Activated CD4-positive, alpha-beta T cell treated with anti-CD3 and anti-CD28 coated beads, Interleukin-2, amount 50 U/mL, for 1 hour (primary cell): ENCODE data around the gene GPR151.
"Not testable (repeated sequence)": the region's sequence is repeated elsewhere in the genome, so short reads cannot be mapped to it uniquely, and the experiment has no call there.

Source experiments
- DNase-seq: peaks from one replicate; pipeline ENCODE4 v3.0.0-alpha.2; 2020

The GPR151 gene

DNA sequence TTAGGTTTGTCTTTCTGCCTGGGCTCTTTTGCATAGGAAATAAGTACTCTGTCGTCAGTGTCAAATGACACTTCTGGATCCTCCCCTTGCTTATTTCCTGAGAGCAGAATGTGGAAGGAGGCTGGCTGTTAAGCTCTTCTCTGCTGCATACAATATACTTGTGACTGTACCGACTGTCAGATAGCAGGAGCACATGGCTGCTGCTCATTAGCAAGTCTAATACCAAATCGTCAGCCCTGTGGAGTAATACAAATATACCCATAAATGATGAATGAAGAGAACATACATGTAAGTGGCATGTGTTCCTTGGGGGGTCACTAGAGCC, at the start of gene GPR151:
Gene GPR151 (minus strand): TSS at position 40 of the 325 bp plus-strand sequence. CDS start 77 bp downstream, outside the sequence.
- DNase-seq = no peak

DNA sequence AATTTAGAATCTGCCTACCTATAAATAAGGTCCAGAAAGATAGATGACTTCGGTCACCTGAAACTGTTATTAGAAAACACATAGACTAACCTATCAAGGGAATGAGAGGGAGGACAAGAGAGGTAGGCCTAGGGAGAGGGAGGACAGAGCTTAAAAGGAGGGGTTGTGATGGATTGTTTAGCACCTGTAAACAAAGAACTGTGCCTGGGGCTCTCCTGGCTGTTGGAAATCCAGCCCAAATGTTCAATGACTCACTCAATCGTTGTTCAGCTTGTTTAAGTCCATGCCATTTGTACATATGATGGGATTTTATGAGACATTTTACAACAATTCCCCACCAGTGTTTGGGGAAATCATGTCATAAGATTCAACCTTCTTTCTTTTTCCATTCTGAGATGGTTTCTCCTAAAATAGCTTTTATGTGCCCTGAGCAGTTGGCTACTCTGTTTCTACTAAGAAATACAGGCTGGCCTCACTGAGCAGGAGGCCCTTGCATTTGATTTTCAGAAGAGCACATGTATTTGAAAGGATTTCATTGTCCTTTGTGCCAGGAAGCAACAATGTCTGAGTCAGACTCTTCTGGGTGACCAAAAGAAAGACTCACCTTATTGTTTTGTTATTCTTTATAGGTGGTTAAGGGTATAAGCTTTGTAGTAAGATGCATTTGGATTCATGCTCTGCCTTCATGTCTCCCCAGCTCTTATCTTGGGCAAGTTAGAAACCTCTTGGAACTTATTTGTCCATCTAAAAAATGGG, 48.2 kb upstream of the GPR151 start:
- no peak for DNase-seq

DNA sequence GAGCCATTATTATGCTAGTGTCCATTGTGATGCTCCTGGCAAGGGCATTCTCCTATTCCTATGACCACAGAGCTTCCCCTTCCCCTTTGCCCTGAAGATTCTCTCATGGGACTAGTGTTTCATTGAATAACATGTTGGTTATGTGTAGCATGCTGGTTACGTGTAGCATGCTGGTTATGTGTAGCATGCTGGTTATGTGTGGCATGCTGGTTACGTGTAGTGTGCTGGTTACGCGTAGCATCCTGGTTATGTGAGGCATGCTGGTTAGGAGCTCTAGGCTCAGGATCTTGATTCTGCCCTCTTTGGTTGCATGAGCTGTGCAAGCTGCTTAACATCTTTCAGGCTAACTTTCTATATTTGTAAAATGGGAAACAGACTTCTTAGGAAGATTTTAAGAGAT, 46.5 kb upstream of the GPR151 start:
- DNase-seq = no peak

DNA sequence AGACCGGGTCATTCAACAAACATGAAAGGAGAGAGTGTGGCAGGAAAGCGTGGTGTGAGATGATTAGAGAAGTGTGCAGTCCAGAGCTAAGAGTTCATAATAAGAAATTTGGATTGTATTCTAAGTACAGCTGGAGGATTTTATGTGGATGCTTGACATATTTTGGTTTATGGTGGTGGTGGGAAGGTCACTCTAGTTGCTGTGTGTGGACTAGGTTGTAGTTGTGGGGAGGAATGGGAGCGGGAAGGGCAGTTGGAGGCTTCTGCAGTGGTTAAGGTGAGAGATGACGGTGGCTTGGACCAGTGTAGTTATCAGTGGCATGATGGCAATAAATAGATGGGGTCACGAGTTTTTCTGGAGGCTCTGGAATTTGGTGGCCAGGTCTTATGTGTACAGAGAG, 45.7 kb upstream of the GPR151 start:
- no peak for DNase-seq

DNA sequence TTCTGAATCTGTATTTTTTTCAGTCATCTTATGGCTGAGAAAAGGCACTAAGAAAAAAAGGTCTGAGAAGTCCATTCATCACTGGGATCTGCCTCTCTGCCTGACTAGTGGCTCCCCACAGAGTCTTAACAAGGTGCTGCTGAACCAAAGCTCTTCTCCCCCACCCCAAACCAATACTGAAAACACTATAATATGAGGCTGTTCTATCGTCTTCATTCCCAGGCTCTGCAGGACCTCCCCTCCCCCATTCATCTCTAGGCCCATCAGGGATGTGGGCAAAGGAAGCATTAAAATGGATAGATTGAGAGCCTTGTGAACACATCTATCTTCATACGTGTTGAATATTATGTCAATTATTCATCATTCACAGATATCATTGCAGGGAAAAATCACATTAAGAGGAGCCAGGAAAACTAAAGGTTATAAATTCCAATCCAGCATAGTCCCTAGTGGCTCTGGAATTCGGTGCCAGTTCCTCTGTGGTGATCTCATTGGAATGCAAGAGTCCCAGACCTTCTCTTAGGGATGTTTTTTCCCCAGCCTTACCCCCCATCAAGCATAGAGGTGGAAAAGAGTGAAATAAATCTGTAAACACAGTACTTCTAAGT, 44.3 kb upstream of the GPR151 start:
- DNase-seq = no peak

DNA sequence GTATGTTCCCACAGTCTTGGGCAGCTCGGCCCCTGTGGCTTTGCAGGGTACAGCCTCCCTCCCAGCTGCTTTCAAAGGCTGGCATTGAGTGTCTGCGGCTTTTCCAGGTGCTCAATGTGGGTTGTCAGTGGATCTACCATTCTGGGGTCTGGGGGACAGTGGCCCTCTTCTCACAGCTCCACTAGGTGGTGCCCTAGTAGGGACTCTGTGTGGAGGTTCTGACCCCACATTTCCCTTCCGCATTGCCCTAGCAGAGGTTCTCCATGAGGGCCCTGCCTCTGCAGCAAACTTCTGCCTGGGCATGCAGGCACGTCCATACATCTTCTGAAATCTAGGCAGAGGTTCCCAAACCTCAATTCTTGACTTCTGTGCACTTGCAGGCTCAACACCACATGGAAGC, 40.9 kb upstream of the GPR151 start:
- not testable (repeated sequence) for DNase-seq

DNA sequence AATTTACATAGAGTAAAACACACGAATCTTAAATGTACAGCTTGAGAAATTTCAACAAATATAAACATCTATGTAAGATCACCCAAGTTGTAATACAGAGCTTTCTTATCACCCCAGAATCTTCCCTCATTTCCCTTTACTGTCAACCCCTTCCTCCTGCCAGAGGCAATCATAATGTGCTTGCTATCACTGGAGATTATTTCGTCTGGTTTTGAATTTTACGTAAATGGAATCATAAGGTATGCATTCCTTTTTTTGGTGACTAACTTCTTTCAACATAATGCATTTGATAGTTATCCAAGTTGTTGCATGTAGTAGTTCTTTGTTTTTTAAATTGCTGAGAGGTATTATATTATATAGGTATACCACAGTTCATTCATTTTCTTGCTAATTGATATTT, 37.5 kb upstream of the GPR151 start:
- DNase-seq = no peak

DNA sequence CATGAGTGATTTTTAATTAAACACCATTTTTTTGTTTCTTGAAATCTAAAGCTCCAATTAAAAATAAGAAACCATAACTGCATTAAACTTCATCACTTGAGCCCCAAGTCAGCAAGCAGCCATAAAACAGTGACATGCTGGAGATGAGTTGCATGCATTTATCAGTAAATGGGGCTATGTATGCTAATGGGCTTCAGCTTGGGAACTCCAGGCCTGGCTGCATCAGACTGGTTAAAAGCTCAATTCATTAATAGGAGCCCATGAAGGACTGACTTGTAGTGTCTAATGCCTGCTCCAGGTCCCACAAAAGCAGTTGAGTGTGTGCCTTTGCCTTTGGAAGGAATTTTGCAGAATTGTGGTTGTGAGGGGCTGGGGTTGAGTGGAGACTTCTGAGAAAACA, 33.6 kb upstream of the GPR151 start:
- no peak for DNase-seq

DNA sequence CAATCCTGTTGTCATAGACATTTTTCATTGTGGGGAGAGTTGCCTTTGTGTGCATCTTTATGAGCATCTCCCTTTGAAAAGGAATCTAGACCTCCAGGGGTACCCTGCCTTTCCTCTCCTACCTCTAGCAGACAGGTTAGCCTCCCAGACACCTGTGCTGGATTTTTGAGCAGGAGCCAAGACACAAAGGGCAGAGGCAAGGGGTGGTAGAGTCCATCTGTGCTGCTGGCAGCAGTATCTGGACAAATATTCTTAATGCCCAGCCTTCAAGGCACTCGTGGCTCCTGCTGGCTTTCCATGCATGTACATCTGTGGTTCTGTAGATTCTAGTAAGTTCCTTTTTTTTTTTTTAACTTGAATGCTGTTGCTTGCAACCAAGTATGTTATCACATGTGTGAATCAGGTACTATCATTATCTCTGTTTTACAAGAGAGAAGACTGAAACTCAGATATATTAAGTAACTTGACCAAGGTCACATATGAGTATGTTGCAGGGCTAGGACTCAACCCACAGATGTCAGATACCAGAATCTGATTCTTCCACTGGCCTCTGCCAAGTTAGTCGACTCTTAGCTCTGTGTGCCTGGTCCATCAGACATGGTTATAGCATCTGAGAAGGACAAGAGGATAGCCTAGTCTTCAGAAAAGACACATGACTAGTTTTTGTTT, 32.9 kb upstream of the GPR151 start:
- DNase-seq = no peak

DNA sequence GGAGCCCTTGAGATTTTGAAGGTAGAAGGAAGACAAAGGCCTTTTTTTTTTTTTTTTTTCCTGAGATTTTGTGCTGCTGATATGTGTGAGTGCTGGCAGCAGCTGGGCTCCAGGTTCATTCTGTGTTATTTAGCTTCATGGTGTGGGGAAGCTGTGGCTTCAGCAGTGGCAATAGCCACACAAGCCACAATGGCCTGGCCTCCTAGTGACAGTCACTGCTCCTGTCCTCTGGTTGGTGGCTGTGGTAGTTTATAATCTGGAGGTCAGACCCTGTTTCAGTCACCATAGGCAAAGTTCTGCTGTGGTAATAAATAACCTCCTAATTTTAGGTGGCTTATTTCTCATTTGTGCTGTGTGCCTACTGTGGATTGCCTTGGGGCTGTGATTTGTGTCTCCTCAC, 28.2 kb upstream of the GPR151 start:
- no peak for DNase-seq

DNA sequence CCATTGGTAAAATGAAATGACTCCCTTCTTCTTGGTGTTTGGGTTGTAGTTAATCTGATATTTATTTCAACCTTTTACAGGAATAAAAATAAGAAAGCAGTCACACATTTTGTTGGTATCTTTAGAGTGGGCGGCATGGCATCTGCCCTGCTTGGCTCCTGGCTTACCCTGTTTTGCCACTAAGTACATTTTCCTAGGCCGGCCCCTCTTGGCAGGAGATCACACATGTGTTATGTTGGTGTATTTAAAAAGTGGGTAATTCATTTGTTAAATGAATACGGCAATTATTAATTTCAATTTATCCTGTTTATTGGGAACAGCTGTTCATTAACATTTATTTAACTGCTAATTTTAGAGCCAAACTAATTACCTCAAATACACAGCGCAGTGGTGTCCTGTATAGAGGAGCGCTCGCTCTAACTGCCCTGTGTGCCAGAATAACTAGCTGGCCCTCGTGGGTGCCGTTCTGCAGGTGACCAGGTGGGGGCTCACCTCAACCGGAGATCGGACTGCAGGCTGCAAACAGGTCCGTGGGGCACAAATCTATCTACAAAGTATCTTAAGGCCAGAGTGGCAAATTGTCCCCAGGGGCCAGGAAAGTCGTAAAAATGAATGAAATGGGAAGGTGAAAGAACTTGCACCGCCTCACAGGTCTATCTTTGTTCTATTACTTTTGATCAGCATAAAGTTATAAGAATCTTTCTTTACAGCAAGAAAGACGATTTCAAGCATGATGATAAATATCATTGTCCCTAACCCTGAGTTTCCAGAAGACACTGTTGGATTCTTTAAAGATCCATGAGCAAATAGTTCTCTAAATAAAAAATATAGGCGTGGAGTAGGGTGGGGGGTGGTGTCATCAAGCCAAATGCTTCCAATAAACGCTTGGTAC, 26.2 kb upstream of the GPR151 start:
- peak; percentile 63 for DNase-seq

DNA sequence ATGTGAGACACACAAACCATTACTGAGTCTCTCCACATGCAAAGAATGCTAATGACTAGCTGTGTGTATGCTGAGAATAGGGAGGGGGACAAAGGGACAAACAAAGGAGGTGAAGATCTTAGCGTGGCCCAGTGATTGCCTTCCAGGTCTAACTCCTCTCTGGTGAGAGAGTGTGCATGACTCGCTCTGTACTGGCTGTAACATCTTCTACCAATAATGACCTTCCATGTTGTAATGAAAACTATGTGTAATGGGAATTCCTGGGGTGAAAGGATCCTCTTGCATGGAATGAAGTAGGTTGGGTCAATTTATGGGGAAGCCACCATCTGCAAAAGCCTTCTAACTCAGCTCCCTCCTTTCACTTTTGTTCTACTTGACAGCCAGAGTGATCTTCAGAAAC, 24.4 kb upstream of the GPR151 start:
- DNase-seq = no peak

DNA sequence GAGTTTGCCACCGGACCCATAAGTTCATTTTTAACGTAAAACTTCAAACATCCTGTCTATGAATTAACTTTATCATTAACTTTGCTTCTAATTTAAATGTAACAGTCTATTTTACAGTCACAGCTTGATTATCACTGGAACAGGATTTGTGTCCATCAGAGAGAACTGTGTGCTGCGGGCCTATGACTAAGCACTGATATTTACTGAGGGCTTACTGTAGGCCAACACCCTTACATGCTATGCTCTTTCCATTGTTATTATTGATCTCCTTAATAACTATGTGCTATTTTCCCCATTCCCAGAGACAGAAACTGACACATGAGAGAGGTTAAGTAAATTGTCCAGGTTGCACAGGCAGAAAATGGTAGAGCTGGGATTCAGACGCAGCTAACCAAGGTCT, 24.0 kb upstream of the GPR151 start:
- no peak for DNase-seq

DNA sequence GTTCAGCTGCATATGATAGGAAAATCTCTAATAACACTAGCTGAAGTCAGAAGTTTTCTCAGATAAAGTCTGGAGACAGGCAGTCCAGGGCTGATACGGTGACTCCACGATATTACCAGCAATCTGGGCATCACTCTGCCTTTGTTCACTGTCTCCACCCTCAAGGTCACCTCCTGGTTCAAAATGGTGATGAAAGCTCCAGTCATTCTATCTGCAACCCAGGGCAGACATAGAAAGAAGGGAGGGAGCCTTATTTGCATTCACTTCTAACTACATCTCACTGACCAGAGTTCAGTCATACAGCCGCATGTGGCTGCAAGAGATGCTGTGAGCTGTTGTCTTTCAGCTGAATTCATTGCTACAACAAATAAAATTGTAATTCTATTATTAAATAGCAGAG, 22.4 kb upstream of the GPR151 start:
- no peak for DNase-seq

DNA sequence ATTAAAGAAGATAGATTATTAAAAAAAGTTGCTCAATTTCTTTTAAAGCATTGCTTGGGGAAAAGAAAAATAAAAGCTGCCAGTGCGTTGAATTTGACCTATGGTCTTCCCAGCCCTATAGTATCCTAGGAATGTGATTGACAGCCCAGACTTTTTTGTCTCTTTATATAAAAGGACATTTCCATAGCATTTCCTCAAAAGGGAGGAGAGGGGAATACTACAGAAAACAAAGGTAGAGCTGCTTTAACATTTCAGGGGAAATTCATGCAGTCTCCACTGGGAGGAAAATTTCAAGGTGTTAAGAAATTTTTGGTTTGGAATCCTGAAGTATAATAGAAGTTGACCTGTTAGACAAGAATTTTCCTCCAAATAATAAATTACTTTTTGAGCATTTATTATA, 17.9 kb upstream of the GPR151 start:
- DNase-seq = no peak

DNA sequence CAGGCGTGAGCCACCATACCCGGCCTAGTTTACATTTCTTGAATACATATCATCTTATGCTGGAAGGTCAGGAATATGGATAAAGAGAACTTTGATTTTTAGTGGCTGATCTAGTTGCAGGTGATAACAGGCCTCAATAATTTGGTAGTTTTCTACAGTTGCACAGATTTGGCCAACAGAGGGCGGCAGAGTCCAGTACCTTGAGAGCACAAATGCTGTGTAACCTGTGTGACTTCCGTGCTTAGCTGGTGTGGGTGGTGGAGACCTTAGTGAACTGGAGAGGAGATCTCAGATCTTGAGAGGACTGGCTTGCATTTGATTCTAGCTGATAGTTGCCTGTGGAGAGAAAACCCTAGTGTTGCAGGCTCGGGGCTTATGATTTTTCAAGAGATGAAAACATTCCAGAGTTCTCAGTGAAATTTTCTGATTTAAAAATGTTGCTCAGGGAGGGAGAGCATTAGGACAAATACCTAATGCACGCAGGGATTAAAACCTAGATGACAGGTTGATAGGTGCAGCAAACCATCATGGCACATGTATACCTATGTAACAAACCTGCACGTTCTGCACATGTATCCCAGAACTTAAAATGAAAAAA, 17.4 kb upstream of the GPR151 start:
- peak; percentile 72 for DNase-seq

DNA sequence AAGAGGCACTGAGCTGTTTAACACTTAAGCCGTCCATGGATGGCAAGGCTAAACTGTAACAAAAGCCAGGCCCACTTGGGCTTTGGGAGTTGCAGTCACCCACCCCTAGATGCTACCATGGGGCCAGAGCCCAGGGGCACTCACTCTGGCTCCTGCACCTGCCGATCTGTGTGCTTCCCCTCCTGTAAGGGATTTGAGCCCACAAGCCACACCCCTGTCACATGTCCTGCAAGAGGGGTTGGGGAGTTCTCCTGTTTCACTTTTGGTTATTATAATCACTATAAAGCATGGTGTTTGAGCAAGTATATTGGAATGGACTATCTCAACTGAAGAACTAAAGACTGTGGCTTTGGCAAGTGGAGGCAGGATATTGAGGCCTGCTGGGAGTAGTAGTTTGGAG, 14.0 kb upstream of the GPR151 start:
- DNase-seq = no peak

DNA sequence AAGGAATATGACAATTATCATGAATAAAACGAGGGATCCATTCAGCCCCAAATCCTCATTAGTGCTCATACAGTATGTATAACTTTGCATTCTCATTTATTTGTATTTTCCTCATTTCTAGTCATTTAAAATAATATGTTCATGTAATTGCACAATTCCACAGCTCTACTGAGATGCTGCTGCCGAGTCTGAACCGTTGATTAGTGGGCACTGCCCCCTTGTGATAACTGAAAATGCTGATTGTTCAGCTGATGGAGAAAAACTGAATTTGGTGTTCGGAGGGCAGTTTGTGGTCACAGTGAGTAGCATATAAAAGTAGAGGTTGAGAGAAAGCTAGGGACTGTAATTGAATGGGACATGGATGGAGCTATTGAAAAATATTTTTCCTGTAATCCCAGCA, 12.2 kb upstream of the GPR151 start:
- no peak for DNase-seq

DNA sequence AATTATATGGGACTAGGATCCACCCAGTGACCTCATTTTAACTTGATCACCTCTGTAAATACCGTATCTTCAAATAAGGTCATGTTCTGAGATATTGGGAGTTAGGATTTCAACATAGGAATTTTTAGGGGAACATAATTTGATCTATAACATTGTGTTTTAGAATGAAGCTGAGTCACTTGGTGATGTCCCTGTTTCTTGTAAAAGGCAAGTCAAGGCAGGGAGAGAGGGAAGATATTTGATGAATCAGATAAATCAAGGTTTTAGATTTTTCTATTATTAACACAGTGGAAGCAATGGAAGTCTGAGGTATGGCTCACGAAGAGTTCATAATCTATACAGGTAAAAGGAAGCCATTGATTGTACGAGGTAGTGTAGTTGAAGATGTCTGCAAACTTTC, 11.8 kb upstream of the GPR151 start:
- DNase-seq = no peak

DNA sequence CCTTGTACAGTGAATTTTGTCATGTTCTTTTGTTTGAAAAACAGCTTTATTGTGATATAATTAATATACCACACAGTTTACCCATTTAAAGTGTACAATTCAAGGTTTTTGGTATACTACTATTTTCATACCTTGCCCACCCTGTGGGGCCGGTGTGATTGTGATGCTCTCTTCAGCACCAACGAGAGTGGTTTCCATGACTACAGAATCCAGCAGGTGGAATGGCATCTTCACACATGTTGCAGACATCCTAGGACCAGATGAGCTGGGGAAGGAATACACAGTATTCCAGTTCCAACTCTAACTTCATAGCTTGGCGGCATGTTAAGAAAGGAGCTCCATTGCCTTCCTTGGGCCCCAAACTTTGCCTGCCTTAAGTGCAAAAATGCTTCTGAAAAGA, 7.7 kb upstream of the GPR151 start:
- no peak for DNase-seq

DNA sequence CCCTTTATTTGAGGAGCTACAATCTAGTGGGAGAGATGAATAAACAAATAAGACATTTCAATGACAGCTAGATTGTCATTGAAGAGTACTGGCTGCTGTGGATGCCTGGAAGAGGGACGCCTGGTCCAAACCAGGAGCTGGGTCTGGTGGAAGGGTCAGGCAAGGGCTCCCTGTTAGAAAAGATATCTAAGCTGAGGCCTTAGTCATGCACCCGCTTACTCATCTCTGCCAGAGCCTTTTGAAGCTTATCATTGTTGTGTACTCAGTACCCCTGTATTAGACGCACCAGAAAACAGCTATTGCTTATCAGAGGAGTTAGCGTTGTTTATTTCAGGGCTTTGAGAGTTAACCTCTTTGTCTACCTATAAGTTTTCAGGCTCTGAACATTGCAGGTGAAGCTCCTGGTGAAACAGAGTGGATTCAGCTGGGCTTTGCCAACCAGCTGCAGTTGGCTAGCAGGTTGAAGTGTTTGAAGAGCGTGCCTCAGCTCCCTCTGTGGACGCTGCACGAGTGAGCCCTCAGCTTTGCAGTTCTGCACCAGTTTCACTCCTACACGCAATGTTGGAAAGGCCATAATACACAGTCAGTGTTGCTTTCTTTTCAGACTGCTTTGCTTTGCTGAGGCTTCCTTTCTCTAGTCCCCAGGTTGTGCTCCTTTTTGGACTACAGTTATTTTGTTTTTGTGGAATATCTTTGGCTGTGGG, 5.6 kb upstream of the GPR151 start:
- DNase-seq = no peak

DNA sequence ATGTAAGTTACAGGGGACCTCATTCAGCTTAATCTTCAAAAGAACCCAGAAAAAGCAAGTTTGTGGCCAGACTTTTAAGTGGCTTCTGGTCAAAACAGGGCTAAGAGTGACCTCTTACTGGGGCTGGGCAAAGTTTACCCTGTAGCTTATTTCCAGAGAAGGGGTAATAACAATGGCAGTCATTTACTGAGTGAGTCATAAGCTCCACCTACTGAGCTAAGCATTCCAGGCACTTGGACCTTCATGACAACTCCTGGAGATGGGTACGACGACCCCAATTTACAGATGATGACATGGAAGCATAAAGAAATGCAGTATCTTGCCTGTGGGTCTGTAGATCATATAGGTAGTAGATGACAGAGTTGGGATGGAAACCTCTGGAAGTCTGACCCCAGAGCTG, 4.7 kb upstream of the GPR151 start:
- no peak for DNase-seq
